Myocyte (in vitro differentiated cells): ENCODE measurements around the gene DHRS11. TPM values are rescaled to one million over a fixed set of nuclear protein-coding genes. Genes with fewer than 3 reads are reported as not detected.

ENCODE experiments used
- DNase-seq: peaks from one replicate; pipeline ENCODE4 v3.0.0-alpha.2; 2012; ENCODE audit warnings: low read depth
- total RNA-seq: library from RNA; depleted of rRNA; stranded (reverse); fragments of >200 nt; gene quantifications from 2 replicates; pipeline ENCODE4 v1.2.3, GENCODE V29; 2014

DHRS11 gene
- total RNA-seq, 1 donor from 2014 or later: 5.7 TPM

- no peak for DNase-seq
These were observed 21.5 kb downstream of the DHRS11 start for GRCh38 chr17:36613155-36613554.

- no peak for DNase-seq
These were observed 22.4 kb downstream of the DHRS11 start for GRCh38 chr17:36614081-36614480.

- DNase-seq: peak; percentile 64
These were observed 23.3 kb downstream of the DHRS11 start for GRCh38 chr17:36614933-36615332.

GRCh38 chr17:36616061-36617029, 24.7 kb downstream of the DHRS11 start:
- DNase-seq: no peak

GRCh38 chr17:36617773-36618172, 26.1 kb downstream of the DHRS11 start:
- DNase-seq: no peak

GRCh38 chr17:36623281-36623680, 31.6 kb downstream of the DHRS11 start:
- DNase-seq: no peak

- no peak for DNase-seq
These were observed 33.5 kb downstream of the DHRS11 start for GRCh38 chr17:36625188-36625587.

GRCh38 chr17:36627101-36627500, 35.4 kb downstream of the DHRS11 start:
- DNase-seq: no peak

GRCh38 chr17:36628576-36628975, 36.9 kb downstream of the DHRS11 start:
- DNase-seq: no peak

- peak; percentile 75 for DNase-seq
These were observed 37.7 kb downstream of the DHRS11 start for GRCh38 chr17:36629252-36629847.

- DNase-seq: no peak
These were observed 38.4 kb downstream of the DHRS11 start for GRCh38 chr17:36629970-36630502.

GRCh38 chr17:36631022-36631421, 39.3 kb downstream of the DHRS11 start:
- no peak for DNase-seq

GRCh38 chr17:36632916-36633771, 41.5 kb downstream of the DHRS11 start:
- no peak for DNase-seq

- DNase-seq: no peak
These were observed 48.7 kb downstream of the DHRS11 start for GRCh38 chr17:36640346-36640745.

- DNase-seq: no peak
These were observed 49.2 kb downstream of the DHRS11 start for GRCh38 chr17:36640836-36641235.

- DNase-seq: no peak
These were observed 49.7 kb downstream of the DHRS11 start for GRCh38 chr17:36641331-36641876.

GRCh38 chr17:36641877-36642845, 50.5 kb downstream of the DHRS11 start:
- peak; percentile 13 for DNase-seq

- peak; percentile 35 for DNase-seq
These were observed 51.5 kb downstream of the DHRS11 start for GRCh38 chr17:36643086-36643685.

- no peak for DNase-seq
These were observed 53.7 kb downstream of the DHRS11 start for GRCh38 chr17:36645422-36645821.
